Right hindlimb (tissue), 1 donor: ENCODE results near the gene PAK4.
"Not testable (repeated sequence)": the region's sequence is repeated elsewhere in the genome, so short reads cannot be mapped to it uniquely, and the experiment has no call there.

Source experiments
- DNase-seq: peaks from one replicate; pipeline ENCODE4 v3.0.0-alpha.2; 2018

Gene PAK4

DNA sequence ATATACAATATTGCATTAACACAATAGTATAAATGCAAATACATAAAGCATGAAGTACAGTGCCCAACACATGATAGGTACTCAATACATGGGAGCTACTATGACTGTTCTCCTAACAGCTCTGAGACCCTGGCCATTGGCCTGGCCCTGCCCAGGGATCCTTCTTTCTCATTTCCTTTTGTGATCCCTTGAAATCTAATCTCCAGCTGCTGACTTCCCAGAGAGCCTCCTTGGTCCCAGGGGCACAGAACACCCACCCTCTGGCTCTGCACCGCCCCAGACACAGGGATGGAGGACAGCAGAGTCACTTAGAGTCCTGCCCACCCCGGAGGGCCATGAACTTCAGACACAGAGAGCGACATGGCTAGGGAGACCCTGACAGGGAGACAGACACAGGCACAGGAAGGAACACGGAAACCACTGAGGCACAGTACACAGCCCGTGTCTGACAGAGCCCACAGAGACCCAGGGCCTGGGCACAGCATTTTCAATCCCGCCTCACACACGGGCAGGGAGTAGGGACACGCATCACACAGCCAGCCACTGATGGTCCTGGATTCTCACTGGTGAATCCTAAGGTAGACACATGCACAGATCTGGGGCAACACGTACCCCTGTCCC is 82.7 kb downstream of the PAK4 start:
- no peak for DNase-seq

- no peak for DNase-seq
These were observed 83.6 kb downstream of the PAK4 start for GRCh38 chr19:39209196-39209595.

DNA sequence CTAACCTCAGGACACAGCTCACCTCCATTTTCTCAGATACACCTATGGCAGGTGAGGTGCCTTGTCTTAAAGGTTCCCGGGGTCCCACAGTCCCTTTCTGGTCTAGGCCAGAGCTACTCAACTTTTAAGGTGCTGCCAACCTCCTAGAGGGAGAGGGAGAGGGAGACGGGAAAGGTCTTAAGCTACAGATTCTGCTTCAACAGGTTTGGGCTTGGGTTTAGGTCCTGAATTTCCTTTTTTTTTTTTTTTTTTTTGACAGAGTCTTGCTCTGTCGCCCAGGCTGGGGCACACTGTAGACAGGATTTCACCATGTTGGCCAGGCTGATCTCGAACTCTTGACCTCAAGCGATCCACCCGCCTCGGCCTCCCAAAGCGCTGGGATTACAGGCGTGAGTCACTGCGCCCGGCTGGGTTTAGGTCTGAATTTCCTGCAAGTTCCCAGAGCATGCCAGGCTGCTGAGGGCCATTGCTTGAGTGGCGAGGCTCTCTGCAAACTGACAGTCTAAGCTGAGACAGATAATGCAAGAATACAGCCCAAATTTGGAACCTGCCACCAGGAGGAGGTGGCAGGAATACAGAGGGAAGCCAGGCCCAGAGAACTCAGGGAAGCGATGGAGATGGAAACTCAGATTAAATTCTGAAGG is 86.3 kb downstream of the PAK4 start:
- DNase-seq: no peak

GRCh38 chr19:39212375-39212742 is 86.8 kb downstream of the PAK4 start:
- DNase-seq: no peak

DNA sequence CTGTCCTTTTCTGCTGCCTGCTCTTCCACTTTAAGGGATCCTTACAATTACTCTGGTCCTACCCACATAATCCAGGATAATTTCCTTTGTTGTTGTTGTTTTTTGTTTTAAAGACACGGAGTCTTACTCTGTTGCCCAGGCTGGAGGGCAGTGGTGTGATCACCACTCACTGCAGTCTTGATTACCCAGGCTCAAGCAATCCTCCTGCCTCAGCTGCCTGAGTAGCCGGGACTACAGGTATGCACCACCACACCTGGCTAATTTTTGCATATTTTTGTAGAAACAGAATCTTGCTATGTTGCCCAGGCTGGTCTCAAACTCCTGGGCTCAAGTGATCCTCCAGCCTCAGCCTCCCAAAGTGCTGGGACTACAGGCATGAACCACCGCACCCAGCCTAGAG is 89.7 kb downstream of the PAK4 start:
- not testable (repeated sequence) for DNase-seq

- no peak for DNase-seq
These were observed 91.5 kb downstream of the PAK4 start for GRCh38 chr19:39217094-39217493.

DNA sequence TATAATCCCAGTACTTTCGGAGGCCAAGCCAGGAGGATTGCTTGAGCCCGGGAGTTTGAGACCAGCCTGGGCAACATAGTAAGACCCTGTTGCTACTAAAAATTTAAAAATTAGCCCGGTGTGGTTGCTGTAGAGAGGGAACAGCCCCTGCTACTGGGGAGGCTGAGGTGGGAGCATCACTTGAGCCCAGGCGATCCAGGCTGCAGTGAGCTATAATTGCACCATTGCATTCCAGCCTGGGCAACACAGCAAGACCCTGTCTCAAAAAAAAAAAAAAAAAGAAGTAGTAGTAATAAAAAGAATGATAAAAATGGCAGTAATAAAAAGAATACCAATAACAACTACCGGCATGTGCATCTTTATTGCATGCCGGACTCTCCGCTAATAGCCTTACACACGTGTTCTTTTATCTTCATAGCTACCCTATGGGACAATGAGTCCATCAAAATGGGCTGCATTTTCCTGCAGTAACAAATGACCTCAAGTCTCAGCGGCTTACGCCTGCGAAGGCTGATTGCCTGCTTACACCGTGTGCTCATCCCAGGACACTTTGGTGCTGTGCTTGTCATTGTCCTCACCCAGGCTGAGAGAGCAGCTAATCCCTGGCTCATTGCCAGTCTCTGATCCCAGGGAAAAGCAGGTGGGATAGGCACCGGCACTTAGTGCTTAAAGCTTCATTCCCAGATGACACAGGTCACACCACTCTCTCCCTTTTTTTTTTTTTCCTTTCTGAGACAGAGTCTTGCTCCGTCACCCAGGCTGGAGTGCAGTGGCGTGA is 92.8 kb downstream of the PAK4 start:
- no peak for DNase-seq

- DNase-seq: not testable (repeated sequence)
These were observed 93.5 kb downstream of the PAK4 start for GRCh38 chr19:39219108-39219507.

DNA sequence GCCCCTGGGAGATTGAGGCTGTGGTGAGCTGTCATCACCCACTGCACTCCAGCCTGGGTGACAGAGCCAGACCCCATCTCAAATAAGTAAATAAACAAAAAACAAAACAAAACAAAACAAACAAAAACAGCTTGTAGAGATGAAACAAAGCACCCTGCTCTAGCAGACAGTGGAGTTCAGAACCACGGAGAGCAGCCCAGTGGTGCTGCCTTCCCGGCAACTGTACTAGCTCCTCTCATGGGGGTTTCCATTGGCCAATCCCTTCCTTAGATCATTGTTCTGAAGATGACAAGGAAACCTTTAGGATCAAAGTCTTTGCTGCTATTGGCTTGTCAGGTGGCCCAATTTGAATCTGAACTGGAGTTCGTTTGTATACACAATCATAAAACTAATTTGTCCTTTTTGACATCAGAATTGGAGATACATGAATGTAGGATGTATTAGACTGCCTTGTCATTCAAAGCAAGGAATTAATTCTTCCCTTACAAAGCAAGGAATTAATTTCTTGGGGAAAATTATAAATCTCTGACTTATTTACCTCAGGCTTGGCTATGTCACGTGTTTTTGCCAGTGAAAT is 98.2 kb downstream of the PAK4 start:
- peak; percentile 40 for DNase-seq

DNA sequence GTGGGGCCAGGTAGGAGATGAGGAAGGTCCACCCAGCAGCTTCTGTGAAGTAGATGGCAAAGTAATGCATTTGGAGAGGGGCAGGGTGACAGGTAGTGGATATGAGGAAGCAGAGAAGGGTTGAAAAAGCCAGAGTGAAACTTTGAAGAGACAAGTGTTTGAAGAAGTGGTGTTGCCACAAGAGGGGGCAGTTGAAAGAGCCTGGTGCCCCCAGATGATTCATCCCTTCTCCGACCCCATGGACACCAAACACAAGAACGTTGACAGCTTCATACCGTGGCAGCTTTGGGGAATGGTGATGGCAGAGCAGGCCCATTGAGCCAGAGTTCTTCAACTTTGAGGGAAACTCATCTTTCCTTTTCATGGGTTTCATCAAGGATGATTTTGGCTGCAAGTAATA is 99.3 kb downstream of the PAK4 start:
- DNase-seq: no peak
